RKO (cell line): ENCODE data around the gene KBTBD4.

Source experiments
- DNase-seq: peaks from one replicate; pipeline ENCODE4 v3.0.0-alpha.2; 2016; ENCODE audit warnings: low spot score

The KBTBD4 gene

GRCh38 chr11:47578524-47579494 is at the start of gene KBTBD4, which contains the start of gene NDUFS3:
KBTBD4 (minus strand) TSS chr11:47578970; CDS start chr11:47578951, 19 bp downstream.
NDUFS3 (plus strand) TSS chr11:47579074; CDS start chr11:47579092, 18 bp downstream.
- DNase-seq, result peak; percentile 91

- no peak for DNase-seq
These were observed 49.3 kb upstream of the KBTBD4 start for GRCh38 chr11:47628026-47628425.

- no peak for DNase-seq
These were observed 47.5 kb upstream of the KBTBD4 start for GRCh38 chr11:47626234-47626633.

GRCh38 chr11:47620836-47621378 is 42.1 kb upstream of the KBTBD4 start:
- no peak for DNase-seq

GRCh38 chr11:47617417-47617809 is 38.6 kb upstream of the KBTBD4 start:
- no peak for DNase-seq

GRCh38 chr11:47616726-47617416 is 38.1 kb upstream of the KBTBD4 start:
- DNase-seq, result peak; percentile 55

GRCh38 chr11:47615249-47615648 is 36.5 kb upstream of the KBTBD4 start:
- no peak for DNase-seq

GRCh38 chr11:47611348-47611794 is 32.6 kb upstream of the KBTBD4 start:
- DNase-seq, result no peak

GRCh38 chr11:47609675-47610074 is 30.9 kb upstream of the KBTBD4 start:
- DNase-seq, result no peak

GRCh38 chr11:47607380-47607779 is 28.6 kb upstream of the KBTBD4 start:
- DNase-seq, result no peak

GRCh38 chr11:47606731-47607130 is 28.0 kb upstream of the KBTBD4 start:
- DNase-seq, result no peak

- no peak for DNase-seq
These were observed 27.2 kb upstream of the KBTBD4 start for GRCh38 chr11:47605921-47606320.

- DNase-seq, result no peak
These were observed 24.5 kb upstream of the KBTBD4 start for GRCh38 chr11:47603295-47603694.

- no peak for DNase-seq
These were observed 21.1 kb upstream of the KBTBD4 start for GRCh38 chr11:47599902-47600301.

GRCh38 chr11:47595967-47596366 is 17.2 kb upstream of the KBTBD4 start:
- no peak for DNase-seq

GRCh38 chr11:47595029-47595428 is 16.3 kb upstream of the KBTBD4 start:
- no peak for DNase-seq

- no peak for DNase-seq
These were observed 15.4 kb upstream of the KBTBD4 start, which contains the start of gene C1QTNF4 for GRCh38 chr11:47593934-47594855. C1QTNF4 (minus strand) TSS chr11:47594411; CDS start chr11:47590810, 3,601 bp downstream.

GRCh38 chr11:47593492-47593933 is 14.7 kb upstream of the KBTBD4 start:
- no peak for DNase-seq

GRCh38 chr11:47592970-47593369 is 14.2 kb upstream of the KBTBD4 start:
- no peak for DNase-seq

GRCh38 chr11:47592251-47592650 is 13.5 kb upstream of the KBTBD4 start:
- DNase-seq, result no peak

GRCh38 chr11:47591764-47592163 is 13.0 kb upstream of the KBTBD4 start:
- DNase-seq, result no peak
